HG03565 (cell line): Measurements from ENCODE around the gene MFGE8.
"Not testable (repeated sequence)": the region's sequence is repeated elsewhere in the genome, so short reads cannot be mapped to it uniquely, and the experiment has no call there.

ENCODE experiments used
- ATAC-seq: cut with Tn5 transposase; IDR thresholded peaks from one replicate; pipeline ENCODE4 v1.9.1; 2021; ENCODE audit warnings: mild to moderate bottlenecking, moderate library complexity; ENCODE audit not compliant: unreplicated experiment

MFGE8 gene

DNA sequence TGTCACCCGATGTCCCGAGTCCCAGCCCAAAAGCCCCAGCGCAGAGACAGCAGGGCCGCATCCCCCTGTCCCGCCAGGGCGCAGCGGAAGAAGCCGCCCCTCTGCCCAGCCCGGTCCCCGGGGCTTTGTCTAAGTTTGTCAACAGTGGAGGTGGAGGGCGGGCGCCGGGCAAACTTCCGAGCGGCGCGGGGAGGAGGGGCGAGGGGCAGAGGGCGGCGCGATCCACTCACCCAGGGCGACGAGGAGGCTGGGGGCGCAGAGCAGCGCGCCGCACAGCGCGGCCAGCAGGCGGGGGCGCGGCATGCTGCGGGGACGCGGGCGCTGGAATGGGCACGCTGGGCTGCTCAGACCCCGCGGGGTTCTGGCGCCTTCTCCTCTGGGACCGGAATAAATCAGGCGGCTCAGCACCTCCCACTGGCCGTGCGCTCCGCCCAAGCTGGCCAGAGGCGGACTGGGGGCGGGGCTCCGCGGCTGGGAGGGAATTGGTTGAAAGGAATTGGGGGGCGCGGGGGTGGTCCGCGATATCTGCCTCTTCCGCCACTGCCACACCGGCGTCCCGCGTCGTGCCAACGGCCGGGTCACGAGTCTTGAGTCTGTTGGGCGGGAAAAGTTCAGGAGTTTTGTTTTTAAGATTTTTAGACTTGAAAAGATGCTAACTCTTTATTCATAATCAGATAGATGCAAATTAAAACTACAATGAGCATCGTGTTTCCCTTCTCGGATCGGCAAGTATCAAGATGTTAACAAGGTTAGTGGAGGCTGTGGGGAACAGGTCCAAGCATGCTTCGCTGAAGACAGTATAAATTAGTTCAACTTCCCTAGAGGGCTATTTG lies at the start of gene MFGE8:
Gene MFGE8 (minus strand): TSS at position 363 of the 833 bp plus-strand sequence. CDS start 60 bp downstream, at position 303.
- peak; percentile 65 for ATAC-seq

- ATAC-seq, result no peak
Measured at GRCh38 chr15:88959445-88959844, 46.3 kb upstream of the MFGE8 start.

GRCh38 chr15:88956906-88957305 lies 43.7 kb upstream of the MFGE8 start:
- ATAC-seq, result no peak

GRCh38 chr15:88956263-88956662 lies 43.1 kb upstream of the MFGE8 start:
- no peak for ATAC-seq

DNA sequence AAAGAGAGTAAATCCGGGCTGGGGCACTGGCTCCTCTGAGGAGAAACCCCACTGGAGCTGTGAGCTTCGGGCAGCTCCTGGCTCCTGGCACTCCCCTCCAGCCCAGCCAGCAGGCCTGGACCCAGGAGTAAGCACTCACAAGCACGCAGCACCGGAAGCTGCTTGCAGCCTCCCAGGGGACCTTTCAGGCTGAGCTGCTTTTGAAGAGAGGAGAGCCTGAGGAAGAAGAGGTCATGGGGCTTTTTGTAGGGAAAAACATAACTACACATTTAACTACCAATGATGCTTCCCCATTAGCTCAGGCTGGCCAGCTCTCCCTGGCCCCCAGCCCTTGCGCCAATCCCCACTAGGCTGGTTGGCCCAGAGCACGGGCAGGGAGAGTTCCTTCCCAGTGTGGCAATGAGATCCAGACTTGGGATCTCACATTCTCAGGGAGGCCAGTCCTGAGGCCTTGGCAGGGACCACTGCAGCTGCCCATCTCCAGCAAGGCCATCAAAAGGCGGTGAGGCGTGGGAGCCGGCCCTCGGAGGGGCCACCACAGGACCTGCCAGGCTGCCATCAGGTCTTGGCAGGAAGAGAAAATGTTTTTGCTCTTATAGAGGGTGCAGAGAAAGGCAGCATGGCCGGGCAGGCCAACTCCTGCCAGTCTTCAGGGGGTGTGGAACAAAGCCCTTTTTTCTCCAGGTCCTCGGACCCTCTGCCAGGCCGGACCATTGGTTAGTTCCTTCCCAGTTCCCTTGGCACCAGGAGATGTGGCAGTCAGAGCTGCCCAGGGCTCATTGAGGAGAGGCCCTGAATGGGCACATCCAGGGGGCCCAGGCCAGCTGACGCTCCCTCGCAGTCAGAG lies 41.5 kb upstream of the MFGE8 start:
- ATAC-seq, result no peak

DNA sequence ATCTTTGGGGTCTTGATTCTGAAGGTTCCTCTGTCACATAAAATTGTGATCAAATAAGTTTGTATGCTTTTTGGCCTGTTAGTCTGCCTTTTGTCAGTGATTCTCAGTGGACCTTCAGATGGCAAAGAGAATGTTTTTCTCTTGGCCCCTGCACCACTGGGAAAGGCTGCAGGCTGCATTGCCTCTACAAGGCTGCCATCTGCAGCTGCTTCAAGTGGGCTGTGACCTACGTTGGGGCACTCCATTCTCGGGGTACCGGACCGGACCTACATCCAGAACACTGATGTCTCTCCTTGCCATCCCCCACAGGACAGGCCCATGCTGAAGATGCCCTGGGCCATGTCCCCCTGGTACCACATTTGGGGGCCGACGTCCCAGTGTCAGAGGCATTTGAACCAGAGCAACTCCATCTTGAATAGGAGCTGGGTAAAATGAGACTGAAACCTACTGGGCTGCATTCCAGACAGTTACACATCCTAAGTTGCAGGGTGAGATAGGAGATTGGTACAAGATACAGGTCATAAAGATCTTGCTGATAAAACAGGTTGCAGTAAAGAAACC lies 37.5 kb upstream of the MFGE8 start:
- no peak for ATAC-seq

DNA sequence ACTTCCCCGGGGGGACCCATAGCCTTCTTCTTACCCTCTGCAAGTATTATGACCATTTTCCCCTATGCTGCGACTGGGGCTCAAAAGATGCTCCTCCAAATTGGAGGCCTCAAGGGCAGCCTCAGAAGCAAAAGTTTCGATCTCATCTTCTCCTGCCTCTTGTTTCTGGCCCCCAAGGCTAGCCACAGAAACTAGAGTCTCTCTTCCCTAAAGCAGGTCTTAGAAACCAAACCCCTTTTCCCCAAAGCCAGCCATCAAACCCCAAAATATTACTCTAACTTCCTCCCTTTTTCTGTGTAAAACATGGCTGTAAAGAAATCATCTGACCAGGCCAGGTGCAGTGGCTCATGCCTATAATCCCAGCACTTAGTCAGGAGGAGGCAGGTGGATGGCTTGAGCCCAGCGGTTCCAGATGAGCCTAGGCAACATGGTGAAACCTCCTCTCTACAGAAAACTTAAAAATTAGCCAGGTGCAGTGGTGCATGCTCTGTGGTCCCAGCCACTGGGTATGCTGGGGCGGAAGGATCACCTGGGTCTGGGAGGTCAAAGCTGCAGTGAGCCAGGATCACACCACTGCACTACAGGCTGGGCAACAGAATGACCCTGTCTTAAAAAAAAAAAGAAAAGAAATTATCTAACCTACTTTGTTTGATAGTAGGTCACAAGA lies 36.7 kb upstream of the MFGE8 start:
- ATAC-seq, result no peak

GRCh38 chr15:88940110-88940675 lies 27.0 kb upstream of the MFGE8 start:
- ATAC-seq, result no peak

DNA sequence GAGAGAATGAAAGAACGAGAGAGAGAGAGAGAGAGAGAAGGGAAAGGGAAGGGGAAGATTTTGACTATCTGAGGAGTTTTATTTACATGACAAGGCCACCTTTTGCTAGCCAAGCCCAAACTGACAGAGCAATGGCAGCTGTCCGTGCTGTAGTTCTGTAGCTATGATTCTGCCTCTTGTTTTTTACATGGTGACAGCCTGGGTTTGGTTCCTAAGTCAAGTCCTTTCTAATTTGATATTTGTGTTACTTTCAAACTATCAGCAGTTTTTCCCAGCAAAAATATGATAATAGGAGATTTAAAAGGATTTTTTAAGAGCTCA lies 26.3 kb upstream of the MFGE8 start:
- no peak for ATAC-seq

- ATAC-seq, result no peak
Measured at GRCh38 chr15:88938802-88939485, 25.8 kb upstream of the MFGE8 start.

DNA sequence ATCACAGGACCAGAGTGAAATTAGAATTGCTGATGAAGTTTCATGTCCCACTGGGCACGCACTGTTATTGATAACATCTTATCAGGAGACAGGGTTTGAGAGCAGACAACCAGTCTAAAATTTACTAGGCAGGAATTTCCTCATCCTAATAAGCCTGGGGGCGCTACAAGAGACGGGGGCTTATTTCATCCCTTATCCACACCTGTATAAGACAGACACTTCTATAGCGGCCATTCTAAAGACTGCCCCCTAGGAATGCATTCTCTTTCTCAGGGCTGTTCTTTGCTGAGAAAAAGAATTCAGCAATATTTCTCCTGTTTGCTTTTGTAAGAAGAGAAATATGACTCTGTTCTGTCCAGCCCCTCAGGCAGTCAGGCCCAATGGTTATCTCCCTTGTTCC lies 21.3 kb upstream of the MFGE8 start:
- ATAC-seq, result not testable (repeated sequence)

GRCh38 chr15:88932875-88933330 lies 19.7 kb upstream of the MFGE8 start:
- ATAC-seq, result no peak

- ATAC-seq, result no peak
Measured at GRCh38 chr15:88932271-88932874, 19.2 kb upstream of the MFGE8 start.

- ATAC-seq, result no peak
Measured at GRCh38 chr15:88930579-88930978, 17.4 kb upstream of the MFGE8 start.

DNA sequence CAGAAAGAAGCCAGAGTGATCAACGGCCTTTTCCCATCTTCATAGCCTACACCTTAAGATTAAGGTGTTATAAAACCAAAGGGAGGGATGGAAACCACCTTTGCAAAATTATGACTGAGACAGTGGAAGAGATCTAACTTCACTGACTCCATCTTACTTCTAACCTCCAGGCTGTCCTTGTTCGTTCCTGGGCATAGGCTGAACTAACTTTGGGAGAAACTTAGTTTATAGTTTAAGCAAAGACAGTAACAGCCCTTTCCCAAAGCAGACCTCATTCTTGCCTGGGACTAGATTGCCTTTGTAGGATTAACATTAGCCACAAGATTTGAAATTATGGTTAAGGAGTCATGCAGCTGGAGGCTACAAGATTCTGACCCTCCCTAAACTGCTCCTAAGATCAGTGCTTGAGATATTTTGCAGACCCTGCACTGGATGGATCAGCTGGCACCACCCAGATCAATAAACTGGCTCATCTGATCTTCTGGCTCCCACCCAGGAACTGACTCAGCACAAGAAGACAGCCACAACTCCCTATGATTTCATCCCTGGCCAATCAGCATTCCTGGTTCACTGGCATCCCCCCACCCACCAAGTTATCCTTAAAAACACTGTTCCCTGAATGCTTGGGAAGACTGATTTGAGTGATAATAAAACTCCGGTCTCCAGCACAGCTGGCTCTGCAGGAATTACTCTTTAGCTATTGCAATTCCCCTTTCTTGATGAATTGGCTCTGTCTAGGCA lies 16.3 kb upstream of the MFGE8 start:
- ATAC-seq, result not testable (repeated sequence)

DNA sequence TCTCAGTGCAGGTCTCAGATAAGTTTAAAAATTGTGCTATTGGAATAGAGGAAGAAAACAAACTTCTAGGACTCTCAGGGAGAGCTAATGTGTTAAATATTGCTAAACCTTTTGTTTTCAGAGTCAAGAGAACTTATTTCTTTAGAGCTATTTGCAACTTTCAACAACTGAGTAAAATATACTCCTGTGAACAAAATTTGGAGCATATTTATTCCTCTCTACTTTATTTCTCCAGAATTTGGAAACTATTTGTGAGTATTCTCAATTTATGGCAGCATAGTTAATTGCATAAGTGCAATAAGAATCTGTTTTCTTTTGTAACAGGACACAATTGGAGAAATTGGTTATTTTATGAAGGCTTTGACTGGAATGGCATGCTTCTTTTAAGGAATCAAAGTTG lies 15.0 kb upstream of the MFGE8 start:
- not testable (repeated sequence) for ATAC-seq

DNA sequence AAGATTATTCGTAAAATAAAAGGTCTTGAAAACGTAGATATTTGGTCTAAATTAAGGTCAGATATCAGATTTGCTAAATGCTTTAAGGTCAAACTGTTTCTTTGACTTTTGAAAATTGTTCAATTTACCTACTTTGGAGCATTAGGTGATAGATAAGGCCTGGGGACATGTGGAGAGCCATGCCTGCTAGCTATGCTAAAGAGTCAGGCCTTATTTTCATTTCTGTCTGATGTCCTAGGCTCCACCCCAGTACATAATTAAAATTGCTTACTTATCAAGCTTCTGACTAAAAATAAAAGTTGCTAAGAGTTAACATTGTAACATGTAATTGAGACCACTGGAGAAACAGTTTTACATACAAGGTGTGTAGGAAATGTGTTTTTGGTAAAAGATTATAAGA lies 12.5 kb upstream of the MFGE8 start:
- ATAC-seq, result not testable (repeated sequence)

DNA sequence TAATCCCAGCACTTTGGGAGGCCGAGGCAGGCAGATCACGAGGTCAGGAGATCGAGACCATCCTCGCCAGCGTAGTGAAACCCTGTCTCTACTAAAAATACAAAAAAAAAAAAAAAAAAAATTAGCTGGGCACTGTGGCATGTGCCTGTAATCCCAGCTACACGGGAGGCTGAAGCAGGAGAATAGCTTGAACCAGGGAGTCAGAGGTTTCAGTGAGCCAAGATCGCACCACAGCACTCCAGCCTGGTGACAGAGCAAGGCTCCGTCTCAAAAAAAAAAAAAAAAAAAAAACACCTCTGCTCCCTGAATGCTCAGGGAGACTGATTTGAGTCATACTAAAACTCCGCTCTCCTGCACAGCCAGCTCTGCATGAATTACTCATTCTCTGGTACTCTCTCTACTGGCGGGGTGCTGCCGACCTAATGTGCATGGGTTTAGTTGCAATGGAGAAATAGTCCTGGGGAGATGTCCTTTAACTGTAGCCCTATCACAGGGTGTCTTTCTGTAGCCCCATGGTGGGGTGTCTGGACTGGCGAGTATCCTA lies 7.8 kb upstream of the MFGE8 start:
- peak; percentile 86 for ATAC-seq
